ENCODE results near the gene AGRN.
"Not testable (repeated sequence)": the region's sequence is repeated elsewhere in the genome, so short reads cannot be mapped to it uniquely, and the experiment has no call there.

AGRN gene

DNA sequence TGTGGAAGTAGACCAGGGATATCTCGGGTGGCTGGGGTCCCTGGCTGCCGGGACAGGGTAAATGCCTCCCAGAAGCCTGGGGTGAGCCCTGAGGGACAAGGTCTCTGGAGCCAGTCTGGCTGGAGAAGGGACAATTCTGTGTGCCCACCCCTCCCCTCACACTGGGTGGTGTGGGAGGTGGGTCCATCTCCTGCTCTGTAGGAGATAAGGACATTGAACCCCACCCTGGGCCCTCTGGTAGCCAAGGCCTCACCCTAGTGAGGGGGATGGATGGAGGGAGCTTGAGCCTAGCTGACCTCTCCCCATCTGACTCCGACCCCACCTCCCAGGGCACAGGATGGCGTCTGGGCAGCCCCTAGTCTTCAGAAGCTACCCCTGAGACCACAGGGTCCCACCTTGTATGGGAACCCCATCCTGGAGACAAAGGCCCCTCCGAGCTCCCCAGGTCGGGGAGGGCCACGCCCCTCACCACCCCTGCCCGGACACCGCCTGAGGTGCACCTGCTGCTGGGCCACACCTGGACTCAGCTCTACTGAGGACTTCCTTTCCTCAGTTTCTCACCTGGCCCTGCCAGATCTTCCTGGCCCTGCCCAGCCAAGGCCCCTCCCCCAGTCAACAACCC is 4.3 kb downstream of the AGRN start:
- TF ChIP-seq, protein P1, sequence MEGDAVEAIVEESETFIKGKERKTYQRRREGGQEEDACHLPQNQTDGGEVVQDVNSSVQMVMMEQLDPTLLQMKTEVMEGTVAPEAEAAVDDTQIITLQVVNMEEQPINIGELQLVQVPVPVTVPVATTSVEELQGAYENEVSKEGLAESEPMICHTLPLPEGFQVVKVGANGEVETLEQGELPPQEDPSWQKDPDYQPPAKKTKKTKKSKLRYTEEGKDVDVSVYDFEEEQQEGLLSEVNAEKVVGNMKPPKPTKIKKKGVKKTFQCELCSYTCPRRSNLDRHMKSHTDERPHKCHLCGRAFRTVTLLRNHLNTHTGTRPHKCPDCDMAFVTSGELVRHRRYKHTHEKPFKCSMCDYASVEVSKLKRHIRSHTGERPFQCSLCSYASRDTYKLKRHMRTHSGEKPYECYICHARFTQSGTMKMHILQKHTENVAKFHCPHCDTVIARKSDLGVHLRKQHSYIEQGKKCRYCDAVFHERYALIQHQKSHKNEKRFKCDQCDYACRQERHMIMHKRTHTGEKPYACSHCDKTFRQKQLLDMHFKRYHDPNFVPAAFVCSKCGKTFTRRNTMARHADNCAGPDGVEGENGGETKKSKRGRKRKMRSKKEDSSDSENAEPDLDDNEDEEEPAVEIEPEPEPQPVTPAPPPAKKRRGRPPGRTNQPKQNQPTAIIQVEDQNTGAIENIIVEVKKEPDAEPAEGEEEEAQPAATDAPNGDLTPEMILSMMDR (IDR thresholded peaks at IDR 0.05; ENCODE audit: insufficient read depth, low read depth, low read length, missing control alignments), result no peak
- no peak for DNase-seq (ENCODE audit: low read depth)
- H3K4me3 ChIP-seq (ENCODE audit: low read length), result no peak overlapping the region

DNA sequence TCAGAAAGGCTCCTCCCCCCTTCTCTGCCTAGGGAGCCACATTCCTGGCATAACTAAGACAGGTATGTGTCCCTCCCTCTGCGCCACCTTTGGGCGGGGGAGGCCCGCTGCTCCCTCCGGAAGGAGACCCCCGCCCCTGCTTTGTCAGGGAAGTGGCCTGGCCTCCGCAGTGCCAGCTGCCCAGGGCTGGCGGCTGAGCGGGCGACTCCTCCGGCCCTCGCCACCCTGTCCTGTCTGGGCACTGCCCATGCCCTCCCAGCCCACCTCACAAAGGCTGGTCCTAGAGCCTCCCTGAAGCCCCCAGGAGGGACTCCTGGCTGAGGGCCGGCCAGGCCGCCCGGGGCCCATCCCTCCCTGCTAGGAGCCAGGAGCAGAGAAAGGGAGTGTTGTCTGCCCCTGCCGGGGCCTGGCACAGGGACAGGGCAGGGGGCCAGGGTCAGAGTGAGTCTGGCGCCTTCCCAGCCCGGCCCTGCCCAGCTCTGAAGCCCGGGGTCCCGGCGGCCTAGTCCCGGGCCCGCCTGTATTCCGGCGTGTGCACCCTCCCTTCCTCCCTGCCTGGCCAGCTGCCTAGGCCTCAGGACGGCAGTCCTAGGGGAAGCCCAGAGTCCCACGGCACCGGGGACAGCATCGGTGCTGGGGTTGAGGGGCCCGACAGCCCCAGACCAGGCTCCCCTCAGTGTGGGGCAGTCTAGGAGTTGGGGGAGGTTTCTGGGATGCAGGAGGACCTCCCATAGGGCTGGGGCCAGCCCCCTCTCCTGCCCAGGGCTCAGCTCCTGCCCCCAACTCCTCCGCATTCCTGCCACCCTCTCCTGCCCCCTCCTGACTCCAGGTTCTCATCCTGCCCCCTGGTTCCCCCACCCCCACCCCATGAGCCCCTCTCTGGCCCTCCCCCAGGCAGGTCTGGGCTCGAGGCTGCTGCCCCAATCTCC is 5.1 kb downstream of the AGRN start:
- TF ChIP-seq, protein P1 (IDR thresholded peaks at IDR 0.05; ENCODE audit: insufficient read depth, low read depth, low read length, missing control alignments), result no peak
- peak; percentile 87 for DNase-seq (ENCODE audit: low read depth)

DNA sequence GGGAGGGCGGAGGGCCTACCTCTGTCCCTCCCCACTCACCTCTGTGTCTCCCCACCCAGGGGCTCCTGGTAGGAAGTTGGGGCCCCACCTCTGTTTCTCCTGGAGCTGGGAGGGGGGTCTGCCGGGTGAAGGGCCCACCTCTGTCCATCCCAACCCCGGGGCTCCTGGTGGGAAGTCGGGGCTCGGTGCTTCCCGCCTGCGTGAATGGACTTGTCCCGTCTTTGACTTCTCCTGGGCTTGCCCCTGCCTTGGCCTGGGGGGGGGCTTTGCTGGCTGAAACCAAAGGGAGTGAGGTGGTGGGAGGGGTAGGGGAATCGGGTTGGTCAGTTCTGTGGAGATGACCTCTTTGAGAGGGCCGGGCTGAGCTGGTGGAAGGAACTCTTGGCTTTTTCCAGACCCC is 5.8 kb downstream of the AGRN start:
- H3K4me3 ChIP-seq (ENCODE audit: low read length), result peak overlapping the region; percentile 18
- peak; percentile 42 for DNase-seq (ENCODE audit: low read depth)
- TF ChIP-seq, protein P1 (IDR thresholded peaks at IDR 0.05; ENCODE audit: insufficient read depth, low read depth, low read length, missing control alignments), result no peak

More for the DNA sequence above, 5.1 kb downstream of the AGRN start:
- H3K4me3 ChIP-seq (ENCODE audit: low read length), result peak overlapping the region; percentile 43

DNA sequence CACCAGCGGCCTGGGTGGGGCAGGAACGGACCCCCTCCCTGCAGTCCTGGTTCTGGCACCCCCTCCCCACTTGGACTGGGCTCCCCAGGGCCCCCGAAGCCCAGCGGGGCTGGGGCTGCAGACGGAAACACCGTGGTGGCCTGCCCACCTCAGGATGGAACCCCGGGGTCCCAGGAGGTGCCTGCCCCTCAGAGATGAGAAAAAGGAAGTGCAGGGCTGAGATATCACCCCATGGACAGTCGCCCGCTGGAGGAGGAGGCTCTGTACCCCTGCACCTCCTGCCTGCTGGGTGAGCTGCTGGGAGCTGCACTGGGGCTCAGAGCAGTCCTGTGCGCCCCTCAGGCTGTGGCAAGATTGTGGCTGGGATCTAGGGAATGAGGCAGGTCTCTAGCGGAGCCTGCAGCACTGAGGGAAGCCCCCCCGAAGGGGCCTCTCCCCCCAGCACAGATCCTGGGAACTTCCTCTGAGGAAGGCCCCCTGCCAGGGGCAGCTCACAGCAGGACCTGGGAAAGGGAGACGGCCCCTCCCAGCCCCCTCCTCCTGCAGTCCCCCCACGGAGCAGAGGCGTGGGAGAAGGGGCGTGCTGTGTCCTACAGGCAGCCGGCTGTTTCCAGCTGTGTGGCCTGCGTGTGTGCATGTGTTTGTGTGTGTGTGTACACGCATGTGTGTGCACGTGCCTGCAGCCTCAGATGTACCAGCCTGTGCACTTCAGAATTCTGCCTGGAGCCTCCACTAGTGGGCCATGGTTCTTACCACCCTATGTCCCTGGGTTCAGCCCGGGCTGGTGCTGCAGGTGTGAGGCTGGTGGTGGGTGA is 6.9 kb downstream of the AGRN start:
- no peak for DNase-seq (ENCODE audit: low read depth)
- TF ChIP-seq, protein P1 (IDR thresholded peaks at IDR 0.05; ENCODE audit: insufficient read depth, low read depth, low read length, missing control alignments), result no peak
- no peak overlapping the region for H3K4me3 ChIP-seq (ENCODE audit: low read length)

DNA sequence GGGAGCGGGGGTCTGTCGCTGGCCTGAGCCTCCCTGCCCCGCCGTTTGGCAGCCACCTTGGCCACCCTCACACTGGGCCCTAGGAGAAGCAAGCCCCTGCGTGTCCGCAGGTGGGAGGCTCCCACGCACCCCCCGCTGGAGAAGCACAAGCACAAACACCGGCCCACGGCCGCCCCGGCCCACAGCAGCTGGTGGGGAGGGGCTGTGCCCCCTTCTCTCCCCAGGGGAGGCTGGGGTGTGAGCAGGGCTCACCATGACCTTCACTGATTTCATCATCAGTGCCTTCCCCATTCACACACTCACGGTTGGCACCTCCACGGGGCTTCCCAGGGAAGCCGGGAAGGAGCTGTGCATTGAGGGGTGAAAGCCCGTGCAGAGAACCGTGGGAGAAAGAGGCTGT is 7.9 kb downstream of the AGRN start:
- DNase-seq (ENCODE audit: low read depth), result no peak
- H3K4me3 ChIP-seq (ENCODE audit: low read length), result no peak overlapping the region
- TF ChIP-seq, protein P1 (IDR thresholded peaks at IDR 0.05; ENCODE audit: insufficient read depth, low read depth, low read length, missing control alignments), result no peak

DNA sequence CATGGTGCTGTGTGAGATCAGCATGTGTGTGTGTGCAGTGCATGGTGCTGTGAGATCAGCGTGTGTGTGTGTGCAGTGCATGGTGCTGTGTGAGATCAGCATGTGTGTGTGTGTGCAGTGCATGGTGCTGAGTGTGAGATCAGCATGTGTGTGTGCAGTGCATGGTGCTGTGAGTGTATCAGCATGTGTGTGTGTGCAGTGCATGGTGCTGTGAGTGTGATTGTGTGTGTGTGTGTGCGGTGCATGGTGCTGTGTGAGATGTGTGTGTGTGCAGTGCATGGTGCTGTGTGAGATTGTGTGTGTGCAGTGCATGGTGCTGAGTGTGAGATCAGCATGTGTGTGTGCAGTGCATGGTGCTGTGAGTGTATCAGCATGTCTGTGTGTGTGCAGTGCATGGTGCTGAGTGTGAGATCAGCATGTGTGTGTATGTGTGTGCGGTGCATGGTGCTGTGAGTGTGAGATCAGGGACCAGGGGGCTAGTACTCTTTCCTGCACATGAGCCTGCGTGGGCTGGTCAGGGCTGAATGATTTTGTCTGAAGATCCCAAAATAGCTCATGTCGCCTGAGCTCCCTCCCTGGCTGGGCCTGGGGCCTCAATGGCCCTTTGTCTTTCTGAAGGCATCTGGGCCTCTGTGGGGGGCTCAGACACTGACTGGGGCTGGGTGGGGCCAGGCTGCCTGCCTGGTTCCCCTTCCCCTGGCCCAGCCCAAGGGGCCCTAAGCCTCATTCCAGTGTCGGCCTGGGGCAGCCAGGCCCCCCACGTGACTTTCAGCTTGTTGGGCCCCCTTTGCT is 11.1 kb downstream of the AGRN start:
- not testable (repeated sequence) for DNase-seq (ENCODE audit: low read depth); H3K4me3 ChIP-seq (ENCODE audit: low read length)
